ENCODE results near the gene MOCS1. TPM values are rescaled to one million over a fixed set of nuclear protein-coding genes. Genes with fewer than 3 reads are reported as not detected.

The MOCS1 gene
- total RNA-seq, 2 experiments from 2014 or later, result 2.0 to 2.7 TPM

- Mint-ChIP-seq H3K27me3 (no peaks in the 10 kb centered on the region), H3K4me1 (ENCODE audit: low read depth) (peaks cover 2% of the 10 kb centered on the region), H3K36me3 (ENCODE audit: low read depth) (peaks cover 40% of the 10 kb centered on the region), H3K27ac (no peak overlapping the region), H3K9me3 (no peaks in the 10 kb centered on the region), H3K4me3 (no peak overlapping the region)
- no peaks in the 10 kb centered on the region for H3K4me1 ChIP-seq (ENCODE audit: insufficient read depth, low read length)
- H3K36me3 ChIP-seq (ENCODE audit: insufficient read depth, low read length), result no peaks in the 10 kb centered on the region
- no peak for TF ChIP-seq CTCF (IDR thresholded peaks at IDR 0.05)
- H3K4me3 ChIP-seq (ENCODE audit: low read length), result no peak overlapping the region
- DNase-seq, result no peak
- intact Hi-C loops (cut with DNase I, micrococcal nuclease), result no loop called here
- H3K27me3 ChIP-seq (ENCODE audit: control insufficient read depth in 1 of 2, insufficient read depth in 2 of 2, low read length in 2 of 2), result no peaks in the 10 kb centered on the region
- POLR2A ChIA-PET, result no interaction called here
- CTCF ChIA-PET, result no interaction called here
- no peak overlapping the region for H3K27ac ChIP-seq (ENCODE audit: low read depth in 1 of 2, low read length in 2 of 2)
- H3K9me3 ChIP-seq (ENCODE audit: control insufficient read depth in 1 of 2, insufficient read depth in 1 of 2, low read length in 2 of 2), result no peaks in the 10 kb centered on the region
- no peak for ATAC-seq (ENCODE audit: poor library complexity)
These were observed 16.9 kb downstream of the MOCS1 start for GRCh38 chr6:39917329-39917728.

- H3K9me3 Mint-ChIP-seq, result no peaks in the 10 kb centered on the region
- intact Hi-C loops (cut with DNase I, micrococcal nuclease), result no loop called here
- H3K27me3 Mint-ChIP-seq, result no peaks in the 10 kb centered on the region
- CTCF ChIA-PET, result no interaction called here
- POLR2A ChIA-PET, result no interaction called here
- no peak overlapping the region for H3K27ac Mint-ChIP-seq
- H3K36me3 ChIP-seq (ENCODE audit: insufficient read depth, low read length), result no peaks in the 10 kb centered on the region
- H3K9me3 ChIP-seq (ENCODE audit: control insufficient read depth in 1 of 2, insufficient read depth in 1 of 2, low read length in 2 of 2), result no peaks in the 10 kb centered on the region
- H3K27ac ChIP-seq (ENCODE audit: low read depth in 1 of 2, low read length in 2 of 2), result no peak overlapping the region
- ATAC-seq (ENCODE audit: poor library complexity) (no peak), DNase-seq (no peak)
- no peaks in the 10 kb centered on the region for H3K4me1 ChIP-seq (ENCODE audit: insufficient read depth, low read length)
- H3K4me1 Mint-ChIP-seq (ENCODE audit: low read depth), result peaks cover 4% of the 10 kb centered on the region
- peaks cover 34% of the 10 kb centered on the region for H3K36me3 Mint-ChIP-seq (ENCODE audit: low read depth)
- no peak overlapping the region for H3K4me3 Mint-ChIP-seq
- no peak for TF ChIP-seq CTCF (IDR thresholded peaks at IDR 0.05)
- H3K4me3 ChIP-seq (ENCODE audit: low read length), result no peak overlapping the region
- H3K27me3 ChIP-seq (ENCODE audit: control insufficient read depth in 1 of 2, insufficient read depth in 2 of 2, low read length in 2 of 2), result no peaks in the 10 kb centered on the region
These were observed 18.4 kb downstream of the MOCS1 start for GRCh38 chr6:39915866-39916265.

GRCh38 chr6:39914239-39914638, 20.0 kb downstream of the MOCS1 start:
- POLR2A ChIA-PET, result no interaction called here
- CTCF ChIA-PET, result no interaction called here
- no peak overlapping the region for H3K4me3 Mint-ChIP-seq
- DNase-seq (no peak), ATAC-seq (ENCODE audit: poor library complexity) (no peak)
- intact Hi-C loops (cut with DNase I, micrococcal nuclease), result no loop called here
- no peaks in the 10 kb centered on the region for H3K27me3 Mint-ChIP-seq
- H3K36me3 Mint-ChIP-seq (ENCODE audit: low read depth), result peaks cover 23% of the 10 kb centered on the region
- no peaks in the 10 kb centered on the region for H3K9me3 ChIP-seq (ENCODE audit: control insufficient read depth in 1 of 2, insufficient read depth in 1 of 2, low read length in 2 of 2)
- peaks cover 5% of the 10 kb centered on the region for H3K4me1 Mint-ChIP-seq (ENCODE audit: low read depth)
- no peak for TF ChIP-seq CTCF (IDR thresholded peaks at IDR 0.05)
- H3K36me3 ChIP-seq (ENCODE audit: insufficient read depth, low read length), result no peaks in the 10 kb centered on the region
- no peaks in the 10 kb centered on the region for H3K4me1 ChIP-seq (ENCODE audit: insufficient read depth, low read length)
- H3K4me3 ChIP-seq (ENCODE audit: low read length), result no peak overlapping the region
- no peak overlapping the region for H3K27ac ChIP-seq (ENCODE audit: low read depth in 1 of 2, low read length in 2 of 2)
- no peak overlapping the region for H3K27ac Mint-ChIP-seq
- H3K9me3 Mint-ChIP-seq, result no peaks in the 10 kb centered on the region
- H3K27me3 ChIP-seq (ENCODE audit: control insufficient read depth in 1 of 2, insufficient read depth in 2 of 2, low read length in 2 of 2), result no peaks in the 10 kb centered on the region

Data from CD4-positive, alpha-beta T cell (primary cell).